Prostate gland (tissue), 2 donors: ENCODE data around the gene SUCLG2.

ENCODE experiments used
- POLR2A ChIP-seq: fragments of 450-650 bp; IDR thresholded peaks from one replicate; pipeline ENCODE4 v1.6.1; 2016; ENCODE audit warnings: antibody characterized with exemption, mild to moderate bottlenecking
- POLR2AphosphoS5 ChIP-seq: sonication (generic); formaldehyde crosslinking; IDR thresholded peaks from one replicate; pipeline ENCODE4 v1.6.1; 2017; ENCODE audit warnings: antibody characterized with exemption
- TF ChIP-seq, protein P1 (sequence below), 4 experiments: fragments of 200-600 bp in 2 of 4; fragments of 450-650 bp in 2 of 4; sonication (generic) in 2 of 4; IDR thresholded peaks; 1 replicate in 3 of 4; 2 replicates in 1 of 4; pipeline ENCODE4 v1.5.1; 2016 to 2019; ENCODE audit warnings: antibody characterized with exemption in 4 of 4, mild to moderate bottlenecking in 2 of 4, moderate library complexity in 2 of 4

DNA sequence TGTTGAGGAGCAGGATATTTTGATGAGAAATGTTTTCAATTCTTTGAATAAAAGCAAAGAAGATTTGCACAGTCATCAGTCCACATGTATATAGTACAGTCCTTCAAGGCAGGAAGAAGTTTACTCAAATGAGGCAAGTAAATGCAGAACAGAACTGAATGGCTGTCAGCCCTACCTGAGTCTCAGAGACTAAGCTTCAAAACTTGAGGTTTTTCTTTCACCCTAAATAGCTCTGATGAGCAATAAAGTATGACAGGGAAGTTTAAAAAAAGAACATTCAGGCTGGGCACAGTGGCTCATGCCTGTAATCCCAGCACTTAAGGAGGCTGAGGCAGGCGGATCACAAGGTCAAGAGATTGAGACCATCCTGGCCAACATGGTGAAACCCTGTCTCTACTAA is 232.5 kb downstream of the SUCLG2 start:
- TF ChIP-seq, protein P1, sequence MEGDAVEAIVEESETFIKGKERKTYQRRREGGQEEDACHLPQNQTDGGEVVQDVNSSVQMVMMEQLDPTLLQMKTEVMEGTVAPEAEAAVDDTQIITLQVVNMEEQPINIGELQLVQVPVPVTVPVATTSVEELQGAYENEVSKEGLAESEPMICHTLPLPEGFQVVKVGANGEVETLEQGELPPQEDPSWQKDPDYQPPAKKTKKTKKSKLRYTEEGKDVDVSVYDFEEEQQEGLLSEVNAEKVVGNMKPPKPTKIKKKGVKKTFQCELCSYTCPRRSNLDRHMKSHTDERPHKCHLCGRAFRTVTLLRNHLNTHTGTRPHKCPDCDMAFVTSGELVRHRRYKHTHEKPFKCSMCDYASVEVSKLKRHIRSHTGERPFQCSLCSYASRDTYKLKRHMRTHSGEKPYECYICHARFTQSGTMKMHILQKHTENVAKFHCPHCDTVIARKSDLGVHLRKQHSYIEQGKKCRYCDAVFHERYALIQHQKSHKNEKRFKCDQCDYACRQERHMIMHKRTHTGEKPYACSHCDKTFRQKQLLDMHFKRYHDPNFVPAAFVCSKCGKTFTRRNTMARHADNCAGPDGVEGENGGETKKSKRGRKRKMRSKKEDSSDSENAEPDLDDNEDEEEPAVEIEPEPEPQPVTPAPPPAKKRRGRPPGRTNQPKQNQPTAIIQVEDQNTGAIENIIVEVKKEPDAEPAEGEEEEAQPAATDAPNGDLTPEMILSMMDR (IDR thresholded peaks at IDR 0.05), result no peak
- no peak for TF ChIP-seq POLR2AphosphoS5
- no peak for TF ChIP-seq POLR2A
